Effector memory CD4-positive, alpha-beta T cell (primary cell): Measurements from ENCODE around the gene NKAIN2.
"Not testable (repeated sequence)": the region's sequence is repeated elsewhere in the genome, so short reads cannot be mapped to it uniquely, and the experiment has no call there.

Experiments used
- DNase-seq, 3 donors: peaks; one replicate each; pipeline ENCODE4 v3.0.0-alpha.2; 2020
- H3K27ac ChIP-seq: 2 replicates; pipeline ENCODE4 v1.7.0; 2013; ENCODE audit warnings: mild to moderate bottlenecking, low read length, moderate library complexity; ENCODE audit not compliant: insufficient read depth, poor library complexity, severe bottlenecking
- H3K27me3 ChIP-seq: replicated peaks from 2 replicates; pipeline ENCODE4 v1.7.0; 2013; ENCODE audit warnings: mild to moderate bottlenecking, low read length; ENCODE audit not compliant: insufficient read depth, control insufficient read depth, poor library complexity, severe bottlenecking
- H3K36me3 ChIP-seq: 2 replicates; pipeline ENCODE4 v1.7.0; 2013; ENCODE audit warnings: mild to moderate bottlenecking, low read length, moderate library complexity; ENCODE audit not compliant: control insufficient read depth, insufficient read depth
- H3K4me1 ChIP-seq: 2 replicates; pipeline ENCODE4 v1.7.0; 2013; ENCODE audit warnings: low read length, mild to moderate bottlenecking; ENCODE audit not compliant: control insufficient read depth, insufficient read depth, poor library complexity, severe bottlenecking
- H3K4me3 ChIP-seq: 2 replicates; pipeline ENCODE4 v1.7.0; 2013; ENCODE audit warnings: low read length, low read depth, mild to moderate bottlenecking; ENCODE audit not compliant: insufficient read depth, poor library complexity, severe bottlenecking
- H3K9me3 ChIP-seq: 2 replicates; pipeline ENCODE4 v1.7.0; 2013; ENCODE audit warnings: mild to moderate bottlenecking, low read length, moderate library complexity; ENCODE audit not compliant: control insufficient read depth

NKAIN2 gene

DNA sequence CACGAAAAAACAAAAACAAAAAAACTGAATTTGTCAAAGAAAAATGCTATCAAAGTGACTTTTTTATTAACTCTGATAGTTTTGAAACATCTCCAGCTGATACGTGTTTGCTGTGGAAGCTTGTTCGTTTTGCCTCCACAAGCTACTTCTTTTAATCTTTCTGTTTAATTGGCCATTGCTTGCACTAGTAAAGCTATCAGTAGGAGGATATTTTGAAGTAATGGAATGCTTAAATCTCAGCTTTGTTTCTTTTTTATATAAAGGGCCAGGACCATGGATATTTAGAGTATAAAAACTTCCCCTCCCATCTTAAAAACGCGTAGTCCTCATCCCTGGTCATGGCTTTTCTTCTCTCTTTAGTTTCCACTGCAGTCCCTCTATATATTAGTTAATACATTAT lies 344.0 kb downstream of the NKAIN2 start:
- H3K9me3 ChIP-seq: no peaks in the 10 kb centered on the region
- no peaks in the 10 kb centered on the region for H3K36me3 ChIP-seq
- H3K4me3 ChIP-seq: no peak overlapping the region
- H3K27me3 ChIP-seq: no peaks in the 10 kb centered on the region
- no peak for DNase-seq
- no peak overlapping the region for H3K27ac ChIP-seq
- no peaks in the 10 kb centered on the region for H3K4me1 ChIP-seq

DNA sequence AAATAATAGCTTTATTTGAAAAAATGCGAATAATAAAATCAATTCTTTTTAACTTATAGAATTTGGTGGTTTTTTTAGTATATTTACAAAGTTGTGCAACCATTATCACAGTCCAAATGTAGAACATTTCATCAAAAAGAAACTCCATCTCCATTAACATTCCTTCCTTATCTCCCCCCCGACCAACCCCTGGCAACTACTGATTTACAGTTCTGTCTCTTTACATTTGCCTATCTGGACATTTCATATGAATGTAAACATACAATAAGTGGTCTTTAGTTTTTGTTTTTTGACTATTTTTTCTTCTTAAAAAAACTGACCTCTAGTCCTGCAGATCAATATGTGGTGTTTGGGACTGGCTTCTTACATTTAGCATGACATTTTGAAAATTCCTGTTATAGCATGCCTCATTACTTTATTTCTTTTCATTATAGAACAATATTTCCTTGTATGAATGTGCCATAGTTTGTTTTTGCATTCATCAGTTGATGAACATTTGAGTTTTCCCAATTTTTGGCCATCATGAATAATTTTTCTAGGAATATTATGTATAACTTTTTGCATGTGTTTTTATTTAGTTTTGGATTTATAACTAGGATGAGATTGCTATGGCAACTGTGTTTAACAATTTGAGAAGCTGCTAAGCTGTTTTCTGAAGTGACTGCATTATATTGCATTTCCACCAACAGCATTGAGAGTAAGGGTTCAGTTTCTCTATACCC lies 344.7 kb downstream of the NKAIN2 start:
- Histone ChIP-seq H3K9me3 (no peaks in the 10 kb centered on the region), H3K27me3 (no peaks in the 10 kb centered on the region), H3K4me1 (no peaks in the 10 kb centered on the region), H3K4me3 (no peak overlapping the region), H3K36me3 (no peaks in the 10 kb centered on the region), H3K27ac (no peak overlapping the region)
- DNase-seq: no peak

DNA sequence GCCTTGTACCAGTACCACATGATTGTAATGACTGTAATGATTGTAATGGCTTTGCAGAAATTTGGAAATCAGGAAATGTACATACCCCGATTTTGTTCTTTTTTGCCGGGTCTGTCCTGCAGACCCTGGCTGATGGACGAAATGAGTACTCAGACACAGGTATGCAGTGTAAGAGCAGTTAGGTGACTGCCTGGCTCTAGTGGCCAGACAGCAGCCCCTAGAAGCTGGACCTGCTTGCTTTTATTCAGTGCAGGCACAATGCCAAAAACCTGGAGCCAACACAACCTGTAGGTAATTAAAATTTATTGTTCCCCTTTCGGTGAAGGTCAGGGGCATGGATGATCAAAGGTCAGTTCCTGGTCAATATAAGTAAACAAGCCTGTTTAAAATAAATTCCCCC lies 346.0 kb downstream of the NKAIN2 start:
- Histone ChIP-seq H3K9me3 (no peaks in the 10 kb centered on the region), H3K4me1 (no peaks in the 10 kb centered on the region), H3K27me3 (no peaks in the 10 kb centered on the region), H3K4me3 (no peak overlapping the region), H3K36me3 (no peaks in the 10 kb centered on the region), H3K27ac (no peak overlapping the region)
- DNase-seq: no peak

DNA sequence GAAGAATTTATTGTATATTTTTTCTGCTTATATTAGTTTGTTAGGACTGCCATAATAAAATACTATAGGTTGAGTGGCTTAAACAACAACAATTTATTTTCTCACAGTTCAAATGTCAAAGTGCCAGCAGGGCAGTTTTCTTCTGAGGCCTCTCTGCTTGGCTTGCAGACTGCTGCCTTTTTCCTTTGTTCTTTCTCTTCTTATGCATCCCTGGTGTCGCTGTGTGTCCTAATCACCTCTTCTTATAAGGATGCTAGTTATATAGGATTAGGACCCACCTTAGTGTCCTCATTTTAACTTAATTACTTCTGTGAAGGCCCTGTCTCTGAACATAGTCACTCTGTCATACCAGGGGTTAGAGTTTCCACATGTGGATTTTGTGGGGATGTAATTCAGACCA lies 354.4 kb downstream of the NKAIN2 start:
- Histone ChIP-seq H3K27me3 (no peaks in the 10 kb centered on the region), H3K9me3 (no peaks in the 10 kb centered on the region), H3K36me3 (no peaks in the 10 kb centered on the region), H3K4me3 (no peak overlapping the region), H3K4me1 (no peaks in the 10 kb centered on the region), H3K27ac (no peak overlapping the region)
- DNase-seq: no peak

DNA sequence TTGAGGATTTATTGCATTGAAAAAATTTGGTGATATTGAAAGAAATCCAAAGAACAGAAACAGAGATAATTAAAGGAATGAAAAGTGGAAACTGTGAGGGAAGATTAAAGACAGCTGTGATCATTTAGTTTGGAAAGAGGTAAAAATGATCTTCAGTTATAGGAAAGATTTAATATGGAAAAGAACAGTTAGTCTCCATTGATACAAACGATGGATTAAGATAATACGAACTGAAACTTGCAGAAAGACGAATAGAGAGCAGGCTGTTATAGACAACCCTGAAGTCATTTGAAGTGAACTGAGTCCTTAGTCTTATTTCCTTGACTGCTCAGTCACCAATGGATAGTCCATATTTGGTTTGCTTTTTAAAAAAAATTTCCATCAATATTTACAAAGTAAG lies 360.0 kb downstream of the NKAIN2 start:
- Histone ChIP-seq H3K27me3 (no peaks in the 10 kb centered on the region), H3K9me3 (no peaks in the 10 kb centered on the region), H3K4me3 (no peak overlapping the region), H3K27ac (no peak overlapping the region), H3K4me1 (no peaks in the 10 kb centered on the region), H3K36me3 (no peaks in the 10 kb centered on the region)
- DNase-seq: no peak

DNA sequence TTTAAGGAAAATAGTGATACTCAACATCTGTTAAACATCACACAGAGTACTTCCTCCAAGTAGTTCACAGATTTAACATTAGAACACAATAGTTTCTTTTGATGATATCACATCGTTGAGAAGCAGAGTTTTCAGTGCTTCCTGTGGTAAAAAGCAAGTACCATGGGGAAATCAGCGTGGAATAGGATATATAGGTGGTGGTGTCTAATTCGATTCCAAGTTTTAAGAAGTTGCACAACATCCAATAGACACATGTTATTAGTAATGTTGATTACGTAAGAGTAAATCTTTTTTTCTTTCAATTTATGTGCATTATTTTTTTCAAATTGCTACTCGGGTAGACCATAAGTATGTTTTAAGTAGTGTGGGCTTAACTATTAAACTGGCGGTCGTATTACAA lies 360.7 kb downstream of the NKAIN2 start:
- Histone ChIP-seq H3K4me3 (no peak overlapping the region), H3K27me3 (no peaks in the 10 kb centered on the region), H3K36me3 (no peaks in the 10 kb centered on the region), H3K9me3 (no peaks in the 10 kb centered on the region), H3K4me1 (no peaks in the 10 kb centered on the region), H3K27ac (no peak overlapping the region)
- no peak for DNase-seq

DNA sequence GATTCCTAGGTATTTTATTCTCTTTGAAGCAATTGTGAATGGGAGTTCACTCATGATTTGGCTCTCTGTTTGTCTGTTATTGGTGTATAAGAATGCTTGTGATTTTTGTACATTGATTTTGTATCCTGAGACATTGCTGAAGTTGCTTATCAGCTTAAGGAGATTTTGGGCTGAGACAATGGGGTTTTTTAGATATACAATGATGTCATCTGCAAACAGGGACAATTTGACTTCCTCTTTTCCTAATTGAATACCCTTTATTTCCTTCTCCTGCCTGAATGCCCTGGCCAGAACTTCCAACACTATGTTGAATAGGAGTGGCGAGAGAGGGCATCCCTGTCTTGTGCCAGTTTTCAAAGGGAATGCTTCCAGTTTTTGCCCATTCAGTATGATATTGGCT lies 363.6 kb downstream of the NKAIN2 start:
- H3K4me1 ChIP-seq, H3K27me3 ChIP-seq, DNase-seq, H3K9me3 ChIP-seq, H3K27ac ChIP-seq, H3K36me3 ChIP-seq, H3K4me3 ChIP-seq: not testable (repeated sequence)

DNA sequence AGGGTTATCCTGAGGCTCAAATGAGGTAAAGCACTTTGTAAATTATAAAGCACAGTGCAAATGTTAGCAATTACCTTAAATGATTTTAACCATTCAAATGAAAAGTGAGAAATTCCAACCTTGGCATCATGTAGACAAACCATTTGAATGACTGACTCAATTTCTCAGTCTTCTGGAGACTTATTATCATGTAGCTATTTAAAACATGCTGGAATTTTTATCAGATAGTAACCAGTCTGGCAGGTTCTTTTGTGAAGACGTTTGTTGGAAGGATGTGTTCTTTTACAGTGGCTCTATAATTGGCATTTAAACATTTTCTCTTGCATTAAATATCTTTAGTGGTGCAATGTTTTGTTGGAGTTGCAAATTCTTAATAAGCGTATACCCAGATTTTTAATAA lies 386.6 kb downstream of the NKAIN2 start:
- Histone ChIP-seq H3K36me3 (no peaks in the 10 kb centered on the region), H3K4me3 (no peak overlapping the region), H3K9me3 (no peaks in the 10 kb centered on the region), H3K4me1 (no peaks in the 10 kb centered on the region), H3K27me3 (no peaks in the 10 kb centered on the region), H3K27ac (no peak overlapping the region)
- no peak for DNase-seq

DNA sequence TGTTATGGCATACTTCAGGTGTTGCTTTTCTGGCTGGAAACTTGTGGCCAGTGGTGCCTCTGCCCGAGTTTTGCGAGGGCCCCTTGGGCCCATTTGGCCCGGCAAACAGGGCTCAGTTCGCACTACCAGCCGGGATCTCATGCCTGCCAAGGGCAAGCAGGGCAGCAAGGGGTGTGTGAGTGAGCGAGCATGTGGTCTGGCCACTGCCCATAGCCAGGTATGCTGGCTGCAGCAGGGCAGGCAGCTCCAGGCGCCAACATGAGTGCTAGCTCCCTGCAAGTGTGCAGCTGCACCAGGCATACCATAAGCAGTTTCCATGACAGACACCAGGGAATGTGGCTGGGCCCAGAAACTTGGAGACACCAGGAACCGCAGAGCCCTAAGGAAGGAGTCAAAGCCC lies 389.5 kb downstream of the NKAIN2 start:
- Histone ChIP-seq H3K27me3 (no peaks in the 10 kb centered on the region), H3K4me3 (no peak overlapping the region), H3K4me1 (no peaks in the 10 kb centered on the region), H3K27ac (no peak overlapping the region), H3K9me3 (no peaks in the 10 kb centered on the region), H3K36me3 (no peaks in the 10 kb centered on the region)
- no peak for DNase-seq

DNA sequence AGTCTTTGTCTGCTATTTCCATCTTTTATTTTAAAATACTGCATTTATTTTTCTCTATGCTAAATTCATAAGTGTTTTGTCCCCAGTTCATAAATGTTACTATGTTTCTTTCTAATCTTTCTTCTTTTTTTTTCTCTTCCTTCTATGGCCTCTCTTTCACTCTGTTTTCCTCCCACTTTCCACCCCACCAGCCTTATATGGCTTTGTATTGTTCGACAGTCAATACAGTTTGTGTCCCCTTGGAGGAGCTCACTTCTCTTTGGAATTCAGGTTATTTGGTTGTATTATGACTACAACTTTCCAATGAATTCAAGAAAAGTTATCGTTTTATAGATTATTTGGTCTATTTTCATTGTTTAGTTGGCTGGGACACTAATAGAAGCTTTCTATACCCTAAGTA lies 393.5 kb downstream of the NKAIN2 start:
- no peak for DNase-seq
- Histone ChIP-seq H3K27ac (no peak overlapping the region), H3K27me3 (no peaks in the 10 kb centered on the region), H3K4me1 (no peaks in the 10 kb centered on the region), H3K4me3 (no peak overlapping the region), H3K36me3 (no peaks in the 10 kb centered on the region), H3K9me3 (no peaks in the 10 kb centered on the region)
